PC-3 (cell line): Measurements from ENCODE around the gene RNF157. TPM values are rescaled to one million over a fixed set of nuclear protein-coding genes. Genes with fewer than 3 reads are reported as not detected.

Experiments
- ATAC-seq: fragments of 200-7000 bp; cut with Tn5 transposase; 2 replicates; pipeline ENCODE4 v1.9.1; 2020; ENCODE audit warnings: mild to moderate bottlenecking, moderate library complexity
- BruUV-seq: library from RNA; stranded (reverse); fragments of 400-500 nt; replicated peaks from 2 replicates; lab custom pipeline; 2021; lab: Mats Ljungman, UMichigan
- CTCF ChIA-PET: fragments of 300-600 bp; sonication (Branson Sonifier 250); formaldehyde crosslinking; loops from one replicate; lab custom pipeline; 2022; ENCODE audit warnings: antibody characterized with exemption; lab: Charles Lee
- POLR2A ChIA-PET: fragments of 300-600 bp; sonication (Branson Sonifier 250); formaldehyde crosslinking; loops from one replicate; lab custom pipeline; 2022; ENCODE audit warnings: antibody characterized with exemption; ENCODE audit not compliant: unreplicated experiment; lab: Charles Lee
- DNase-seq: peaks from one replicate; pipeline ENCODE4 v3.0.0-alpha.2; 2015
- H2AFZ ChIP-seq: fragments of 300-600 bp; sonication (generic); 2 replicates; pipeline ENCODE4 v1.6.0; 2016; ENCODE audit warnings: antibody characterized with exemption, low read length
- H3F3A ChIP-seq: fragments of 300-600 bp; sonication (generic); one replicate; pipeline ENCODE4 v1.6.0; 2017; ENCODE audit warnings: antibody characterized with exemption, low read length, control low read depth, mild to moderate bottlenecking; ENCODE audit not compliant: unreplicated experiment
- H3K27ac ChIP-seq: fragments of 300-600 bp; sonication (generic); 2 replicates; pipeline ENCODE4 v1.5.1; 2016; ENCODE audit warnings: mild to moderate bottlenecking, low read length
- H3K27me3 ChIP-seq: fragments of 300-600 bp; sonication (generic); 2 replicates; pipeline ENCODE4 v1.6.1; 2016; ENCODE audit warnings: low read length, mixed read lengths
- H3K36me3 ChIP-seq: fragments of 300-600 bp; sonication (generic); 2 replicates; pipeline ENCODE4 v1.6.1; 2016; ENCODE audit warnings: low read depth, mixed run types, low read length, mixed read lengths
- H3K4me1 ChIP-seq: fragments of 300-600 bp; sonication (generic); 2 replicates; pipeline ENCODE4 v1.5.1; 2016; ENCODE audit warnings: low read length; ENCODE audit not compliant: insufficient read depth
- H3K4me2 ChIP-seq: fragments of 300-600 bp; sonication (generic); 2 replicates; pipeline ENCODE4 v1.6.0; 2016; ENCODE audit warnings: low read length
- H3K4me3 ChIP-seq: fragments of 300-600 bp; sonication (generic); 2 replicates; pipeline ENCODE4 v1.5.1; 2016; ENCODE audit warnings: mild to moderate bottlenecking, low read length, mixed read lengths
- H3K79me2 ChIP-seq: fragments of 300-600 bp; sonication (generic); 2 replicates; pipeline ENCODE4 v1.6.1; 2017; ENCODE audit warnings: low read length, mixed read lengths
- H3K9ac ChIP-seq: fragments of 300-600 bp; sonication (generic); 2 replicates; pipeline ENCODE4 v1.6.0; 2016; ENCODE audit warnings: mild to moderate bottlenecking, low read length
- H3K9me2 ChIP-seq: fragments of 300-600 bp; sonication (generic); replicated peaks from 2 replicates; pipeline ENCODE4 v1.6.1; 2016; ENCODE audit warnings: mixed run types, low read length, mixed read lengths
- H3K9me3 ChIP-seq: fragments of 300-600 bp; sonication (generic); 2 replicates; pipeline ENCODE4 v1.6.1; 2016; ENCODE audit warnings: low read length, mixed read lengths
- H4K20me1 ChIP-seq: fragments of 300-600 bp; sonication (generic); 2 replicates; pipeline ENCODE4 v1.6.1; 2016; ENCODE audit warnings: low read length, mixed read lengths
- CTCF ChIP-seq: fragments of 300-600 bp; sonication (generic); conservative IDR thresholded peaks from 2 replicates; pipeline ENCODE4 v1.5.1; 2017; ENCODE audit warnings: antibody characterized with exemption, low read depth, mild to moderate bottlenecking, low read length
- EZH2 ChIP-seq: fragments of 300-600 bp; sonication (generic); IDR thresholded peaks from one replicate; pipeline ENCODE4 v1.6.1; 2017; ENCODE audit warnings: antibody characterized with exemption, mild to moderate bottlenecking, low read length; ENCODE audit not compliant: unreplicated experiment
- EZH2phosphoT487 ChIP-seq: fragments of 300-600 bp; sonication (generic); IDR thresholded peaks from 2 replicates; pipeline ENCODE4 v1.6.1; 2018; ENCODE audit warnings: mild to moderate bottlenecking, antibody characterized with exemption, low read length, borderline replicate concordance
- intact Hi-C: fragments of 100-400 bp; cut with micrococcal nuclease; formaldehyde crosslinking; loops from 2 replicates; pipeline ENCODE4 v1.9.0; 2023
- total RNA-seq: library from RNA; depleted of rRNA; stranded (reverse); fragments of >200 nt; gene quantifications from 2 replicates; pipeline ENCODE4 v1.2.3, GENCODE V29; 2014

Gene RNF157
- total RNA-seq, 1 experiment from 2014 or later, result 7.4 TPM

GRCh38 chr17:76200354-76200753 lies 39.9 kb downstream of the RNF157 start:
- peaks cover 14% of the 10 kb centered on the region for H3K4me1 ChIP-seq
- no peaks in the 10 kb centered on the region for H3K9me3 ChIP-seq
- H3K4me3 ChIP-seq, result no peak overlapping the region
- no peak overlapping the region for H3K9ac ChIP-seq
- no peaks in the 10 kb centered on the region for H3F3A ChIP-seq
- H3K27ac ChIP-seq, result no peak overlapping the region
- ChIA-PET CTCF (no interaction called here), POLR2A (no interaction called here)
- H3K27me3 ChIP-seq, result no peaks in the 10 kb centered on the region
- H3K36me3 ChIP-seq, result no peaks in the 10 kb centered on the region
- no peaks in the 10 kb centered on the region for H4K20me1 ChIP-seq
- H3K4me2 ChIP-seq, result no peak overlapping the region
- no TSS peak for BruUV-seq
- TF ChIP-seq EZH2phosphoT487 (no peak), CTCF (no peak)
- intact Hi-C loops, result no loop called here
- no peak overlapping the region for H2AFZ ChIP-seq
- ATAC-seq (no peak), DNase-seq (no peak)
- no peaks in the 10 kb centered on the region for H3K9me2 ChIP-seq
- no peaks in the 10 kb centered on the region for H3K79me2 ChIP-seq

GRCh38 chr17:76199469-76199868 lies 40.8 kb downstream of the RNF157 start:
- Histone ChIP-seq H3K9me2 (no peaks in the 10 kb centered on the region), H3K9me3 (no peaks in the 10 kb centered on the region), H3K79me2 (no peaks in the 10 kb centered on the region), H4K20me1 (no peaks in the 10 kb centered on the region), H3K4me1 (peaks cover 6% of the 10 kb centered on the region), H2AFZ (no peak overlapping the region), H3K27me3 (no peaks in the 10 kb centered on the region), H3K4me3 (no peak overlapping the region), H3F3A (no peaks in the 10 kb centered on the region), H3K4me2 (no peak overlapping the region), H3K9ac (no peak overlapping the region), H3K36me3 (no peaks in the 10 kb centered on the region), H3K27ac (no peak overlapping the region)
- TF ChIP-seq CTCF, result no peak
- no peak for TF ChIP-seq EZH2phosphoT487
- no peak for TF ChIP-seq EZH2
- no peak for DNase-seq
- no peak for ATAC-seq
- CTCF ChIA-PET, result interaction anchor here (0.6 kb wide), 1 partner anchor 22 kb away, joined by 3 read pairs; no protein-coding TSS in a partner anchor
- intact Hi-C loops, result no loop called here
- POLR2A ChIA-PET, result no interaction called here
- BruUV-seq, result no TSS peak

DNA sequence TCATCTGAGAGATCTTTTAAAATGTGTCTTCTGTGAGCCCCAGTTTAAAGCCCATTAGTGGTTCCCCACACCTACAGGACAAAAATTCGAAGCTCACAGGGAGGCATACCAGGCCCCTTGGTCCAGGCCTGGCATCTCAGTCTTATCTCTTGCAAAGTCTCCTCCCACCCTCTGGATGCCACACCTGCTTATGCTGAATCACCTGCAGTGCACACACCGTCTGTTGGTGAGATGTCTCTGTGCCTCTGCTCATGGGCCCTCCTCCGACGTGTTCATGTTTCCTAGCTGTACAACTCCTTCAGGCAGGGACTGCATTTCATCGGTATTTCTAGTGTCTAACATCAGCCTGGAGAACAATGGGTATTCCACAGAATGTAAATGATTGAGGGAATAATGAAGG lies 41.6 kb downstream of the RNF157 start:
- TF ChIP-seq EZH2phosphoT487 (no peak), EZH2 (no peak), CTCF (no peak)
- H3K27ac ChIP-seq, result no peak overlapping the region
- H2AFZ ChIP-seq, result no peak overlapping the region
- H3K9me3 ChIP-seq, result no peaks in the 10 kb centered on the region
- no TSS peak for BruUV-seq
- H3K36me3 ChIP-seq, result no peaks in the 10 kb centered on the region
- H4K20me1 ChIP-seq, result no peaks in the 10 kb centered on the region
- H3K79me2 ChIP-seq, result no peaks in the 10 kb centered on the region
- H3K4me3 ChIP-seq, result no peak overlapping the region
- H3K4me2 ChIP-seq, result no peak overlapping the region
- no peaks in the 10 kb centered on the region for H3K27me3 ChIP-seq
- no peaks in the 10 kb centered on the region for H3F3A ChIP-seq
- POLR2A ChIA-PET, result interaction anchor here (0.6 kb wide), 1 partner anchor 191 kb away, joined by 9 read pairs; no protein-coding TSS in a partner anchor
- no peaks in the 10 kb centered on the region for H3K9me2 ChIP-seq
- ATAC-seq (no peak), DNase-seq (no peak)
- intact Hi-C loops, result no loop called here
- CTCF ChIA-PET, result no interaction called here
- no peaks in the 10 kb centered on the region for H3K4me1 ChIP-seq
- no peak overlapping the region for H3K9ac ChIP-seq
